OCI-LY7 (cell line): ENCODE measurements around the gene SMG9. TPM values are rescaled to one million over a fixed set of nuclear protein-coding genes. Genes with fewer than 3 reads are reported as not detected.

Source experiments
- BruUV-seq: library from RNA; stranded (reverse); fragments of 400-500 nt; replicated peaks from 2 replicates; lab custom pipeline; 2021; lab: Mats Ljungman, UMichigan
- CTCF ChIA-PET: fragments of 300-600 bp; sonication (Branson Sonifier 250); formaldehyde crosslinking; loops from one replicate; lab custom pipeline; 2022; ENCODE audit warnings: antibody characterized with exemption; ENCODE audit not compliant: unreplicated experiment; lab: Charles Lee
- POLR2A ChIA-PET: fragments of 300-600 bp; sonication (Branson Sonifier 250); formaldehyde crosslinking; loops from one replicate; lab custom pipeline; 2022; ENCODE audit warnings: antibody characterized with exemption; lab: Charles Lee
- DNase-seq: peaks from one replicate; pipeline ENCODE4 v3.0.0-alpha.2; 2015; ENCODE audit warnings: low spot score
- H2AFZ ChIP-seq: fragments of 200-600 bp; sonication (generic), shearing (Covaris generic); 2 replicates; pipeline ENCODE4 v1.6.1; 2014; ENCODE audit warnings: mild to moderate bottlenecking, antibody characterized with exemption, low read length, moderate library complexity
- H3K27ac ChIP-seq: fragments of 200-600 bp; sonication (generic); 2 replicates; pipeline ENCODE4 v1.5.1; 2014; ENCODE audit warnings: mixed run types, low read depth, mild to moderate bottlenecking, moderate library complexity, low read length, inconsistent platforms; ENCODE audit not compliant: poor library complexity, severe bottlenecking
- H3K36me3 ChIP-seq: fragments of 200-600 bp; sonication (generic); 2 replicates; pipeline ENCODE4 v1.6.1; 2014; ENCODE audit warnings: mild to moderate bottlenecking, antibody characterized with exemption, low read length, moderate library complexity, mixed read lengths; ENCODE audit not compliant: insufficient read depth
- H3K4me1 ChIP-seq: fragments of 200-600 bp; sonication (generic); 2 replicates; pipeline ENCODE4 v1.5.1; 2014; ENCODE audit warnings: mild to moderate bottlenecking, low read length; ENCODE audit not compliant: insufficient read depth, poor library complexity, severe bottlenecking
- H3K4me2 ChIP-seq: fragments of 200-600 bp; sonication (generic); 2 replicates; pipeline ENCODE4 v1.6.1; 2014; ENCODE audit warnings: mild to moderate bottlenecking, low read length
- H3K4me3 ChIP-seq: fragments of 200-600 bp; sonication (generic); 2 replicates; pipeline ENCODE4 v1.5.1; 2014; ENCODE audit warnings: mild to moderate bottlenecking, low read depth, low read length; ENCODE audit not compliant: poor library complexity, severe bottlenecking
- H3K79me2 ChIP-seq: fragments of 200-600 bp; sonication (generic); 2 replicates; pipeline ENCODE4 v1.6.1; 2016; ENCODE audit warnings: low read depth, mild to moderate bottlenecking, low read length, moderate library complexity, mixed read lengths; ENCODE audit not compliant: insufficient read depth
- H3K9me2 ChIP-seq: fragments of 200-600 bp; sonication (generic); 2 replicates; pipeline ENCODE4 v1.6.1; 2016; ENCODE audit warnings: mild to moderate bottlenecking, low read length, mixed read lengths; ENCODE audit not compliant: insufficient read depth
- H3K9me3 ChIP-seq: fragments of 200-600 bp; sonication (generic); 2 replicates; pipeline ENCODE4 v1.6.1; 2014; ENCODE audit warnings: mild to moderate bottlenecking, mixed run types, low read length, mixed read lengths
- H4K20me1 ChIP-seq: fragments of 200-600 bp; sonication (generic); 2 replicates; pipeline ENCODE4 v1.6.1; 2014; ENCODE audit warnings: mild to moderate bottlenecking, antibody characterized with exemption, low read length, moderate library complexity, mixed read lengths; ENCODE audit not compliant: insufficient read depth
- CTCF ChIP-seq: fragments of 200-600 bp; sonication (generic); conservative IDR thresholded peaks from 2 replicates; pipeline ENCODE4 v1.5.1; 2014; ENCODE audit warnings: mild to moderate bottlenecking, antibody characterized with exemption, low read length, moderate library complexity, mixed read lengths
- EZH2phosphoT487 ChIP-seq: fragments of 200-600 bp; sonication (generic); IDR thresholded peaks from 2 replicates; pipeline ENCODE4 v1.6.1; 2018; ENCODE audit warnings: low read depth, borderline replicate concordance, mild to moderate bottlenecking, mixed run types, antibody characterized with exemption, low read length, moderate library complexity, mixed read lengths
- intact Hi-C: fragments of 100-400 bp; cut with micrococcal nuclease; formaldehyde crosslinking; loops from one replicate; pipeline ENCODE4 v1.10.0; 2022; ENCODE audit not compliant: unreplicated experiment
- total RNA-seq, 2 experiments: library from RNA; depleted of rRNA in 1 of 2; stranded (reverse); fragments of >200 nt in 1 of 2; shearing (Covaris generic) in 1 of 2; gene quantifications; 2 replicates each; pipeline ENCODE4 v1.2.3, GENCODE V29; 2014 to 2022

Gene SMG9
- total RNA-seq, 2 experiments from 2014 or later = 65.6 to 75.5 TPM

- no peak for TF ChIP-seq CTCF
- TF ChIP-seq EZH2phosphoT487 = no peak
- Histone ChIP-seq H3K36me3 (no peaks in the 10 kb centered on the region), H3K4me1 (no peaks in the 10 kb centered on the region), H3K4me2 (no peak overlapping the region), H3K4me3 (no peak overlapping the region), H3K9me2 (no peaks in the 10 kb centered on the region), H3K9me3 (no peaks in the 10 kb centered on the region), H4K20me1 (no peaks in the 10 kb centered on the region), H3K79me2 (no peaks in the 10 kb centered on the region), H3K27ac (no peak overlapping the region), H2AFZ (no peak overlapping the region)
- BruUV-seq = no TSS peak
- ChIA-PET POLR2A (no interaction called here), CTCF (no interaction called here)
- DNase-seq = no peak
- intact Hi-C loops = no loop called here
Observed at GRCh38 chr19:43681821-43682220, 72.9 kb downstream of the SMG9 start.

GRCh38 chr19:43678512-43679261, 76.1 kb downstream of the SMG9 start:
- H2AFZ ChIP-seq = no peak overlapping the region
- H4K20me1 ChIP-seq = no peaks in the 10 kb centered on the region
- H3K4me1 ChIP-seq = no peaks in the 10 kb centered on the region
- no peak for DNase-seq
- H3K9me3 ChIP-seq = no peaks in the 10 kb centered on the region
- ChIA-PET CTCF (no interaction called here), POLR2A (interaction anchor here (1.3 kb wide), 1 partner anchor 10 kb away, joined by 4 read pairs; no protein-coding TSS in a partner anchor)
- no peaks in the 10 kb centered on the region for H3K9me2 ChIP-seq
- H3K27ac ChIP-seq = no peak overlapping the region
- H3K79me2 ChIP-seq = no peaks in the 10 kb centered on the region
- intact Hi-C loops = no loop called here
- no peak overlapping the region for H3K4me3 ChIP-seq
- TF ChIP-seq EZH2phosphoT487 (no peak), CTCF (no peak)
- BruUV-seq = no TSS peak
- H3K4me2 ChIP-seq = no peak overlapping the region
- no peaks in the 10 kb centered on the region for H3K36me3 ChIP-seq

Other genes with a start within 250 kb of the SMG9 start
- 1.7 and 5.7 TPM in 2 replicates for gene ETHE1, start 227.8 kb downstream of the SMG9 start, total RNA-seq (2014; rRNA removed; shearing (Covaris generic))
- gene ETHE1, start 227.8 kb downstream of the SMG9 start, total RNA-seq (2022) = 6.2 and 6.4 TPM in 2 replicates
- not detected in 2 replicates for gene ZNF575, start 221.8 kb downstream of the SMG9 start, total RNA-seq (2014; rRNA removed; shearing (Covaris generic))
- 2.0 and 2.7 TPM in 2 replicates for gene ZNF575, start 221.8 kb downstream of the SMG9 start, total RNA-seq (2022)
- 28.7 and 35.9 TPM in 2 replicates for gene XRCC1, start 179.4 kb downstream of the SMG9 start, total RNA-seq (2014; rRNA removed; shearing (Covaris generic))
- 27.2 and 33.7 TPM in 2 replicates for gene XRCC1, start 179.4 kb downstream of the SMG9 start, total RNA-seq (2022)
- 4.9 and 11.5 TPM in 2 replicates for gene PINLYP, start 179.2 kb downstream of the SMG9 start, total RNA-seq (2014; rRNA removed; shearing (Covaris generic))
- gene PINLYP, start 179.2 kb downstream of the SMG9 start, total RNA-seq (2022) = 0.40 and 0.81 TPM in 2 replicates
- 6.4 and 23.0 TPM in 2 replicates for gene IRGQ, start 158.8 kb downstream of the SMG9 start, total RNA-seq (2014; rRNA removed; shearing (Covaris generic))
- 15.1 and 15.3 TPM in 2 replicates for gene IRGQ, start 158.8 kb downstream of the SMG9 start, total RNA-seq (2022)
- 11.6 and 20.2 TPM in 2 replicates for gene ZNF576, start 158.4 kb downstream of the SMG9 start, total RNA-seq (2014; rRNA removed; shearing (Covaris generic))
- 14.5 and 17.8 TPM in 2 replicates for gene ZNF576, start 158.4 kb downstream of the SMG9 start, total RNA-seq (2022)
- 0.36 and 0.73 TPM in 2 replicates for gene SRRM5, start 142.9 kb downstream of the SMG9 start, total RNA-seq (2014; rRNA removed; shearing (Covaris generic))
- gene SRRM5, start 142.9 kb downstream of the SMG9 start, total RNA-seq (2022) = 0.61 and 0.85 TPM in 2 replicates
- 91.1 and 98.1 TPM in 2 replicates for gene ZNF428, start 135.3 kb downstream of the SMG9 start, total RNA-seq (2014; rRNA removed; shearing (Covaris generic))
- gene ZNF428, start 135.3 kb downstream of the SMG9 start, total RNA-seq (2022) = 28.5 and 31.0 TPM in 2 replicates
- gene CADM4, start 115.1 kb downstream of the SMG9 start, total RNA-seq (2014; rRNA removed; shearing (Covaris generic)) = 0.05 TPM in 1 of 2 replicates, not detected in the other
- gene CADM4, start 115.1 kb downstream of the SMG9 start, total RNA-seq (2022) = not detected in 2 replicates
- gene PLAUR, start 84.8 kb downstream of the SMG9 start, total RNA-seq (2014; rRNA removed; shearing (Covaris generic)) = 0.41 TPM in 1 of 2 replicates, not detected in the other
- 0.57 and 0.76 TPM in 2 replicates for gene PLAUR, start 84.8 kb downstream of the SMG9 start, total RNA-seq (2022)
- not detected in 2 replicates for gene IRGC, start 38.9 kb downstream of the SMG9 start, total RNA-seq (2014; rRNA removed; shearing (Covaris generic))
- gene IRGC, start 38.9 kb downstream of the SMG9 start, total RNA-seq (2022) = not detected in 2 replicates
- 31.3 and 39.7 TPM in 2 replicates for gene KCNN4, start 26.0 kb upstream of the SMG9 start, total RNA-seq (2014; rRNA removed; shearing (Covaris generic))
- 39.3 and 40.0 TPM in 2 replicates for gene KCNN4, start 26.0 kb upstream of the SMG9 start, total RNA-seq (2022)
- not detected in 2 replicates for gene LYPD5, start 47.5 kb upstream of the SMG9 start, total RNA-seq (2014; rRNA removed; shearing (Covaris generic))
- gene LYPD5, start 47.5 kb upstream of the SMG9 start, total RNA-seq (2022) = not detected in 2 replicates
- 4.3 and 4.8 TPM in 2 replicates for gene ZNF283, start 72.4 kb upstream of the SMG9 start, total RNA-seq (2014; rRNA removed; shearing (Covaris generic))
- 1.9 and 2.8 TPM in 2 replicates for gene ZNF283, start 72.4 kb upstream of the SMG9 start, total RNA-seq (2022)
- gene ZNF404, start 129.0 kb upstream of the SMG9 start, total RNA-seq (2014; rRNA removed; shearing (Covaris generic)) = not detected in 2 replicates
- gene ZNF404, start 129.0 kb upstream of the SMG9 start, total RNA-seq (2022) = not detected in 2 replicates
- gene ZNF45, start 180.3 kb upstream of the SMG9 start, total RNA-seq (2014; rRNA removed; shearing (Covaris generic)) = 14.5 and 15.3 TPM in 2 replicates
- 9.7 and 12.7 TPM in 2 replicates for gene ZNF45, start 180.3 kb upstream of the SMG9 start, total RNA-seq (2022)
- gene ZNF221, start 196.3 kb upstream of the SMG9 start, total RNA-seq (2014; rRNA removed; shearing (Covaris generic)) = 0.21 and 0.28 TPM in 2 replicates
- gene ZNF221, start 196.3 kb upstream of the SMG9 start, total RNA-seq (2022) = not detected in 2 replicates
- gene ZNF155, start 229.2 kb upstream of the SMG9 start, total RNA-seq (2014; rRNA removed; shearing (Covaris generic)) = not detected in 2 replicates
- not detected in 2 replicates for gene ZNF155, start 229.2 kb upstream of the SMG9 start, total RNA-seq (2022)
- gene ZNF230, start 248.0 kb upstream of the SMG9 start, total RNA-seq (2014; rRNA removed; shearing (Covaris generic)) = 1.7 and 1.8 TPM in 2 replicates
- gene ZNF230, start 248.0 kb upstream of the SMG9 start, total RNA-seq (2022) = 1.6 and 2.8 TPM in 2 replicates